HL-60/S4 treated with retinoic acid at 250 ng/mL for 4 days and 3 days (cell line): ENCODE results near the gene ELAPOR1.

ENCODE experiments used
- in situ Hi-C: fragments of 300-500 bp; cut with MboI; formaldehyde crosslinking; loops from 2 replicates; pipeline ENCODE4 v1.7.0; 2022; ENCODE audit warnings: low sequenced_read_pairs

The ELAPOR1 gene

GRCh38 chr1:109113590-109114341 lies at the start of gene ELAPOR1:
ELAPOR1 (plus strand) TSS chr1:109114115; CDS start chr1:109114184, 69 bp downstream.
- in situ Hi-C loops: no loop called here

DNA sequence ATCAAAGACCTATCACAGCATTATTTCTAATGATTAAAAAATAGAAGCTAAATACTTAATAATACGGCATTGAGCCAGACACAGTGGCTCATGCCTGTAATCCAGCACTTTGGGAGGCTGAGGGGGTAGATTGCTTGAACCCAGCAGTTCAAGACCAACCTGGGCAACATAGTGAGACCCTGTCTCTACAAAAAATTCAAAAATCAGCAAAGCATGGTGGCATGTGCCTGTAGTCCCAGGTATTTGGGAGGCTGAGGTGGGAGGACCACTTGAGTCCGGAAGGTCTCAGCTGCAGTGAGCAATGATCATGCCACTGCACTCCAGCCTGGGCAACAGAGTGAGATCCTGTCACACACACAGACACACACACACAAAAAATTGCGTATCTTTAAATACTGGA lies 48.8 kb upstream of the ELAPOR1 start:
- in situ Hi-C loops: no loop called here

GRCh38 chr1:109067883-109068282 lies 46.0 kb upstream of the ELAPOR1 start:
- in situ Hi-C loops: no loop called here

- in situ Hi-C loops: no loop called here
These were observed 44.6 kb upstream of the ELAPOR1 start for GRCh38 chr1:109069294-109069693.

- in situ Hi-C loops: no loop called here
These were observed 38.1 kb upstream of the ELAPOR1 start, which contains the start of gene TAF13 for GRCh38 chr1:109075531-109076490. TAF13 (minus strand) TSS chr1:109076003; CDS start chr1:109075947, 56 bp downstream.

DNA sequence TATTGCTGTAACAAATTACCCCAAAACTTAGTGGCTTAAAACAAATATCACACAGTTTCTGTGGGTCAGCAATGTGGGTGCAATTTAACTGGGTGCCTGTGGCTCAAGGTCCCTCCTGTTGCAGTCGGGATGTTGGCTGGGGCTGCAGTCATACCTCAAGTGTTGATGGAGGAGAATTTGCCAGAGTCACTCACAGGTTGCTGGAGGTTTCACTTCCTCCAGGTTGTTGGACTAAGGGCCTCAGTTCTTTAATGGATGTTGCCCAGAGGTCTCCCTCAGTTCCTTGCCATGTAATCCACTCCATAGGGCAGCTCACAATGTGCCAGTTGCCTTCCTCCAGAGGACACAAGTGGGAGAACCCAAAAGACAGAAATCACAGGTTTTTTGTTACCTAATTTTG lies 35.6 kb upstream of the ELAPOR1 start:
- in situ Hi-C loops: no loop called here

- in situ Hi-C loops: no loop called here
These were observed 34.7 kb upstream of the ELAPOR1 start for GRCh38 chr1:109079240-109079622.

GRCh38 chr1:109080441-109081082 lies 33.4 kb upstream of the ELAPOR1 start:
- in situ Hi-C loops: no loop called here

DNA sequence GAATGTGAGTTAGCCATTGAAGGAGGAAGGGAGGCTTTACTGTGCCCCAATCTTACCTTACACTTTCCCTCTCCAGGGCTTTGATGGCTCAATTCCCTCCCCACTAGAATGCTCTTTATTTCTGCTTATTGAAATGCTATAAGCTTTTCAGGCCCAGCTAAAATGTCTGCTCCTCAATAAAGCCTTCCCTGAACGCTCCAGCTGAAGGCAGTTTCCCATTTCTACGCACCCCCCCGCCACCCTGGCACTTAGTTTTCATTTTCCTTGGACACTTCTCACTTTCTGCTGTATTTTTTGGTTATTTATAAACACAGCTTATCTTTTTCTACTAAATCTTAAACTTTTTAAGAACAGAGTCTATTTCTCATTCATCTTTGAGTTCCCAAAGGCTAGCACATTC lies 30.4 kb upstream of the ELAPOR1 start:
- in situ Hi-C loops: no loop called here

DNA sequence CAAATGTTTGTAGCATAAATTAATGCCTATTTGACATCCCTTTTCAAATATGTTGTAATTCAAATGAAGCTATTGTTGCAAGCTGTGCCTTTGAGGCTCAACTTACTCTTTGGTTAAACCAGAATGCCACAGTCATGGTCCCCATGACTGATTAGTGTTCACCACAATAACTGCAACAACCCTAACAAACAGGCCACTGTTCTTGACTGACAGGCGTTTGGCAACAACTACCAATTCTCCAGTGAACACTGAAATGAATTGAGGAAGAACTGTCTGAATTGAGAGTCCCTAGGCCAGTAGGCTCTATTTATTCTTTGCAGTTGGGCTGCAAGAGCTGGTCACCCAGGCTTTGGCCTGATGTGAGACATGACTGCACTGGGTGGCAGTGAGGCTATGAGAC lies 30.0 kb upstream of the ELAPOR1 start:
- in situ Hi-C loops: no loop called here

DNA sequence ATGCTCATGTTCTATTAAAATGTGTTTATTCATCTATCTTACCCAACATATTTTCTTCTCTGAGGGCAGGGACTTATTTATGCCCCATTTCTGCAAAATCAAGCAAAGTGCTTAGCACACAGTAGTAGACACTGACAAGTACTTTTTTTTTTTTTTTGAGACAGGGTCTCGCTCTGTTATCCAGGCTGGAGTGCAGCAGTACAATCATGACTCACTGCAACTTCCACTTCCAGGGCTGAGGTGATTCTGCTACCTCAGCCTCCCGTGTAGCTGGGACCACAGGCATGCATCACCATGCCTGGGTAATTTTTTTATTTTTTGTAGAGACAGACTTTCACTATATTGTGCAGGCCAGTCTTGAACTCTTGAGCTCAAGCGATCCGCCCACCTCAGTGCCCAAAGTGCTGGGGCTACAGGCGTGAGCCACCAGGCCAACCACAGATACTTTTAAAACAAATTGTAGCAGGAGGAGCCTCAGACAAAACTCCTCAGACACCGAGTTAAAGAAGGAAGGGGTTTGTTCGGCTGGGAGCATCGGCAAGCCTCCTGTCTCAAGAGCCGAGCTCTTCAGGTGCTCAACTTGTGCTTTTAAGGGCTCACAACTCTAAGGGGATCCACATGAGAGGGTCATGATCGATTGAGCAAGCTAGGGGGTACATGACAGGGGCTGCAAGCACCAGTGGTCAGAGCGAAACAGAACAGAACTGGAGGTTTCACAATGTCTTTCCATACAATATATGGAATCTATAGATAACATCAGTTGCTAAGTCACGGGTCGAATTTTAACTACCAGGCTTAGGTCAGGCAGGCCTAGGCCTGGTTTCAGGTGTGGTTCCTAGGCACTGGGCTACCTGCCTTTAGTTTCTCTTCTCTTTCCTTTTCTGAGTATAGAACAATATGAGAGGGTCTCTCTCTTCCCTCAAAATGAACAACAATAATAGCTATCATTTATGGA lies 29.1 kb upstream of the ELAPOR1 start:
- in situ Hi-C loops: no loop called here

DNA sequence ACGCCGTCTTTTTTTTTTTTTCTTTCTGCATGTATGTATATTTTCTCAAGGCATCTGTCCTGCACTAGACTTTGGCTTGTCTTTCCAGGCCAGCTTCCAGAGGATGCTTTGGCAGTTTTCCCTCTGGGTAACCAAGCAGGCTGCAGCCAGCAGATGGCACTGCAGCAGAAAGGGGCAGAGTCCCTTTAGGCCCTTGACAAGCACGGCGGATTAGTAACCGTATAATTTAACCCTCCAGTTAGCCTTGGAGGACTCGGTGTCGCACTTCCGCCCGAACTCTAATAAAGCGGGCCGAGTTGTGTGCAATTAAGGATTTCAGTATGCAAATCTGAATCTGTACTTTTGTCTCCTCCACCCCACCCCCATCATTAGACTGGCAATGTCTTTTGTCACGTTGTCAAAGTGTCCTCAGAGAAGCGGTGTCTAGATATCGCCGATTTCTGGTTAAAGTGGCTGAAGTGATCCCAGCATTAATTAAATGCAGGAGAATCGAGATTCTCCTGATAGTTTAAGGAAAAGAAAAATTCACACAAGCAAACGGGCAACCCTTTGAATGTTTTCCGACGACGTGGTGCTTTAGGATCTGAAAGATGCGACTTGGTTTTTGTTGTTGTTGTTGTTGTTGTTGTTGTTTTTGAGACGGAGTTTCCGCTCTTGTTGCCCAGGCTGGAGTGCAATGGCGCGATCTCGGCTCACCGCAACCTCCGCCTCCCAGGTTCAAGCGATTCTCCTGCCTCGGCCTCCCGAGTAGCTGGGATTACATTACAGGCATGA lies 24.5 kb upstream of the ELAPOR1 start:
- in situ Hi-C loops: no loop called here

GRCh38 chr1:109090196-109091077 lies 23.5 kb upstream of the ELAPOR1 start, which contains the start of gene TMEM167B:
TMEM167B (plus strand) TSS chr1:109090764; CDS start chr1:109090873, 109 bp downstream.
- in situ Hi-C loops: no loop called here

- in situ Hi-C loops: no loop called here
These were observed 22.7 kb upstream of the ELAPOR1 start for GRCh38 chr1:109091078-109091838.

GRCh38 chr1:109091839-109092193 lies 22.1 kb upstream of the ELAPOR1 start:
- in situ Hi-C loops: no loop called here

DNA sequence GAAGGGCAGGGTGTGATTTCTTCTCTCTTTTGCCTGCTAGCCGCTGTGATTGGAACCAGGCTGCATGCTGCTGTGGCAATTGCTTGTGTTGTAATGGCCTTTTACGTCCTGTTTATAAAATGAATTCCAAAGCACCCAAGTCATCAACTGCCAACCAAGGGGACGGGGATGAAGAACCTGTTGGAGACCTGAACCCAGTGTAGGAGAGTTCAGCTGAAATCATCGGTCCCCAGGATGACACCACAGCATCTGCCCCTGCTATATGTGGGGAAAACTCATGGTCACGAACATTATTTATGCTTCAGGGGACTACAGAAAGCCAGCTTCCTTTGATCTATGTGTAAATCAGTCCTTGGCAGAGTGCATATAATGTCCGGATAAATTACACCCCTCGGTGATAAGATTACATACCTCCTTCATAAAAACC lies 19.5 kb upstream of the ELAPOR1 start:
- in situ Hi-C loops: no loop called here

DNA sequence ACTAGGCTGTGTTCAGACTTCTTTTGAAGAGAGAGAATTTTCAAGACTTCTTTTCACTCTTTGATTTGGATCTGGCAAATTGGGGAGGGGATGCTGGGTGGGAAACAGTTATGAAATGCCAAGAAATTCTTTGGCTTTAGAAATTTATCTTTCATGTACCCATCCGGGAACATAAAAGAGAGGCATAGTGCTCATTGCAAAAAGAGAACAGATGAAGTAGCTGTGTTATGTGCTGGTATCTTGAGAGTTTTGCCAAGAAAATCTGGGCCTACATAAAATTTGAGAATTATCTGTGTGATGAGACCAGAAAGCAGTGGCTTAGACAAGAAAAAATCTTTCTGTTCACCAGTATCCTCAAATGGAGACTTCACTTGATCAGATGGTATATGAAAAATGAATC lies 19.0 kb upstream of the ELAPOR1 start:
- in situ Hi-C loops: no loop called here

DNA sequence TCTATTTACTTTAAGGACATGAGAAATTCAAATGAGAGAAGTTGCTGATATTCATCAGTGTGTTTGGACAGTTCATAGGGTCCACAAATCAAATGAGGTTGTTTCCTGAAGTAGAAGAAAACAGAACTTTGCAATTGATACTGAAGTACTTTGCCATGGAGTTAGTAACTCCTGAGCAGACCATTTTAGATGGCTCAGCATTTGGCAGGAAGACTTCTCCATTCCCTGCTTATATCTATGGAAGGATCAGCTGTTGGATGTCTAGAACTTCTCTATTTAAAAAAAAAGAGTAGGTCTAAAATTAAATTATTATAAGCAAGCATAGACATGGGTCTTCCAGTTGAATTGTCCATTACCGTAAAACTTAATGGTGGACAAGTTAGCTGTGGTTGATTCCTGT lies 18.3 kb upstream of the ELAPOR1 start:
- in situ Hi-C loops: no loop called here
